Measurements from ENCODE around the gene SMC2.

Gene SMC2

GRCh38 chr9:104085525-104085924 is 8.6 kb upstream of the SMC2 start:
- H3K27me3 ChIP-seq (ENCODE audit: insufficient read depth, low read length): no peaks in the 10 kb centered on the region
- no peak overlapping the region for H3K4me3 ChIP-seq (ENCODE audit: low read length)

DNA sequence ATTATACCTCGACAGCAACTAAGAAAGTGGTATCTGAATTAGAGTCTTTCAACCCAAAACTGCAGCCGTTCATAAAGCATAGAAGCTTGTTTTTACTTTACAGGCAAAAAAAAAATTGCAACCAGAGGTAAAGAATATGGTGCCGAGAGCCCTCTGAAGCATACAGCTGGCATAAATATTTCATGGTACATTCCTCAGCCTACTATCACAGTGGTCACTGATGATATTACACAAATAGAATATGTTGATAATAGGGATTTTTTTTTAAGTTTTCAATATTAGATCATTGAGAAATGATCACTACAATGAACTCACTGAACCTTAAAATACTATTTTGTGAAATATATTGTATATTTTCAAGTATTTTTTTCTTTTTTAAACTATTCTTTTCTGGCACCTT is 6.2 kb upstream of the SMC2 start:
- Histone ChIP-seq H3K27ac (ENCODE audit: low read length) (no peak overlapping the region), H3K36me3 (ENCODE audit: insufficient read depth, low read depth, low read length) (no peaks in the 10 kb centered on the region), H3K9me3 (ENCODE audit: insufficient read depth, low read depth, low read length) (no peaks in the 10 kb centered on the region), H3K4me3 (ENCODE audit: low read length) (no peak overlapping the region), H3K4me1 (ENCODE audit: insufficient read depth, low read length) (peaks cover 4% of the 10 kb centered on the region; the same call in 1 of the 2 replicates), H3K9ac (ENCODE audit: low read depth, low read length) (no peak overlapping the region), H3K27me3 (ENCODE audit: insufficient read depth, low read length) (no peaks in the 10 kb centered on the region)

More at GRCh38 chr9:104085525-104085924, 8.6 kb upstream of the SMC2 start:
- Histone ChIP-seq H3K9me3 (ENCODE audit: insufficient read depth, low read depth, low read length) (peaks cover 15% of the 10 kb centered on the region; the same call in 1 of the 2 replicates), H3K36me3 (ENCODE audit: insufficient read depth, low read depth, low read length) (no peaks in the 10 kb centered on the region), H3K9ac (ENCODE audit: low read depth, low read length) (no peak overlapping the region), H3K27ac (ENCODE audit: low read length) (no peak overlapping the region), H3K4me1 (ENCODE audit: insufficient read depth, low read length) (no peaks in the 10 kb centered on the region)

- H3K4me1 ChIP-seq (ENCODE audit: insufficient read depth, low read length): peaks cover 7% of the 10 kb centered on the region; the same call in 1 of the 2 replicates
- H3K27me3 ChIP-seq (ENCODE audit: insufficient read depth, low read length): no peaks in the 10 kb centered on the region
- H3K9ac ChIP-seq (ENCODE audit: low read depth, low read length): no peak overlapping the region
- H3K9me3 ChIP-seq (ENCODE audit: insufficient read depth, low read depth, low read length): no peaks in the 10 kb centered on the region
- no peaks in the 10 kb centered on the region for H3K36me3 ChIP-seq (ENCODE audit: insufficient read depth, low read depth, low read length)
- no peak overlapping the region for H3K4me3 ChIP-seq (ENCODE audit: low read length)
- no peak overlapping the region for H3K27ac ChIP-seq (ENCODE audit: low read length)
Observed at GRCh38 chr9:104088416-104088815, 5.7 kb upstream of the SMC2 start.

DNA sequence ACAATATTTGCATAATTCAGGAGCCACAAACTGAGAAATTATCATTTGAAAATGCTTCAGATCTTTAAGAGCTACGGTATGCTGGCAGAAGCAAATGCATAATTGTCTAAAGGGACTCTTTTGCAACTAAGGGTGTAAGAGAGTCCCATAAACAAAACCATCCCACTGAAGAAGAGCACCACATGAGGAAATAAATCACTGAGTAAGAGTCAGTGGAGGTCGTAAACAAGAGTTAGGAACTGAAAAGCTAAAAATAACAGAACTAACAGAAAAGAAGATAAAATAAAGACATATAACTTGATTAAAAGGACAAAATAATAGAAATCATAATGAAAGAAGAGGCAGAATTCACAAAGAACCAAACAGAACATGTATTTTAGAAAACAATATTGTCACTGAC is 3.5 kb upstream of the SMC2 start:
- Histone ChIP-seq H3K4me1 (ENCODE audit: insufficient read depth, low read length) (peaks cover 13% of the 10 kb centered on the region), H3K4me3 (ENCODE audit: low read length) (no peak overlapping the region), H3K27me3 (ENCODE audit: insufficient read depth, low read length) (no peaks in the 10 kb centered on the region), H3K27ac (ENCODE audit: low read length) (no peak overlapping the region), H3K36me3 (ENCODE audit: insufficient read depth, low read depth, low read length) (no peaks in the 10 kb centered on the region), H3K9ac (ENCODE audit: low read depth, low read length) (no peak overlapping the region), H3K9me3 (ENCODE audit: insufficient read depth, low read depth, low read length) (no peaks in the 10 kb centered on the region)

- Histone ChIP-seq H3K27me3 (ENCODE audit: insufficient read depth, low read length) (no peaks in the 10 kb centered on the region), H3K4me3 (ENCODE audit: low read length) (no peak overlapping the region), H3K9ac (ENCODE audit: low read depth, low read length) (no peak overlapping the region), H3K27ac (ENCODE audit: low read length) (no peak overlapping the region), H3K4me1 (ENCODE audit: insufficient read depth, low read length) (peaks cover 16% of the 10 kb centered on the region), H3K36me3 (ENCODE audit: insufficient read depth, low read depth, low read length) (no peaks in the 10 kb centered on the region), H3K9me3 (ENCODE audit: insufficient read depth, low read depth, low read length) (no peaks in the 10 kb centered on the region)
Observed at GRCh38 chr9:104091116-104091515, 3.0 kb upstream of the SMC2 start.

DNA sequence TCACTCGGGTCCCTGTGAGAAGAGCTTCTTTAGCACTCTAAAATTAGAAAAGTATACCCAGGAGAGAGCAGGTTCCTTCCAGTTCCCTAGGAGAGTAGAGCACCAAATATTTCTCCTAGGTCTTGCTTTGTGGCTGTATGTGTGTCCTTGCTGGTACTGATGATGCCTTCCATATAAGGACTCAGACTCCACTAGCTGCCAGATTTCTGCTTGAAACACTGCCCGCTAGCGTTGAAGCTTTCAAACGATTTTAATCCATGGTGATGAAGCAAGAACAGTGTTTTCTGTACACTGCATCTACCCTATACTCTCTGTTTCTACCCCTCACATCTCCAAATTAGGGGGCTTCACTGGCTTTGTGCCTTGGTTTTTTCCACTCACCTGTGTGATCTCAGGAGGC is 2.4 kb upstream of the SMC2 start:
- H3K27me3 ChIP-seq (ENCODE audit: insufficient read depth, low read length): no peaks in the 10 kb centered on the region
- no peaks in the 10 kb centered on the region for H3K9me3 ChIP-seq (ENCODE audit: insufficient read depth, low read depth, low read length)
- H3K9ac ChIP-seq (ENCODE audit: low read depth, low read length): no peak overlapping the region
- H3K4me1 ChIP-seq (ENCODE audit: insufficient read depth, low read length): peaks cover 16% of the 10 kb centered on the region
- H3K36me3 ChIP-seq (ENCODE audit: insufficient read depth, low read depth, low read length): peaks cover 3% of the 10 kb centered on the region; the same call in 1 of the 2 replicates
- no peak overlapping the region for H3K27ac ChIP-seq (ENCODE audit: low read length)
- H3K4me3 ChIP-seq (ENCODE audit: low read length): no peak overlapping the region

DNA sequence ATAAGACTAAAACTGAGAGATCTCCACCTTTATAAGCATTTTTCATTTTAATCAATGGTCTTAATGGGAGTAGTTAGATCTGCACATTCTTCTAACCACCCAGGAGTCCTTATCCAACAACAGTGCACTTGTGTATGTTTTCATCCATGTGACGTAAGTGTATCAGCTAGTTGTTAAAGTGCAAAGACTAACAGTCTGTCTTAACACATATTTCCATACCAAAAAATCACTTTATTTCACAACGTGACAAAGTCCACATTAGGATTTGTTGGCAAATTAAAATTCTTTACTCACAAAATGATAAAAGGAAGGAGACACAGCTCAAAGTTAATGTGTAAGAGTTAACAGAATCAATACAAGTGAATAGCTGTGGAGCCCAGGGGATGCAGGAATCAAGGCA is 1.9 kb upstream of the SMC2 start:
- Histone ChIP-seq H3K9me3 (ENCODE audit: insufficient read depth, low read depth, low read length) (no peaks in the 10 kb centered on the region), H3K4me3 (ENCODE audit: low read length) (peak overlapping the region; percentile 84), H3K4me1 (ENCODE audit: insufficient read depth, low read length) (peaks cover 16% of the 10 kb centered on the region), H3K36me3 (ENCODE audit: insufficient read depth, low read depth, low read length) (peaks cover 3% of the 10 kb centered on the region; the same call in 1 of the 2 replicates), H3K27ac (ENCODE audit: low read length) (no peak overlapping the region), H3K9ac (ENCODE audit: low read depth, low read length) (peak overlapping the region; percentile 87; the same call in 1 of the 2 replicates), H3K27me3 (ENCODE audit: insufficient read depth, low read length) (no peaks in the 10 kb centered on the region)

DNA sequence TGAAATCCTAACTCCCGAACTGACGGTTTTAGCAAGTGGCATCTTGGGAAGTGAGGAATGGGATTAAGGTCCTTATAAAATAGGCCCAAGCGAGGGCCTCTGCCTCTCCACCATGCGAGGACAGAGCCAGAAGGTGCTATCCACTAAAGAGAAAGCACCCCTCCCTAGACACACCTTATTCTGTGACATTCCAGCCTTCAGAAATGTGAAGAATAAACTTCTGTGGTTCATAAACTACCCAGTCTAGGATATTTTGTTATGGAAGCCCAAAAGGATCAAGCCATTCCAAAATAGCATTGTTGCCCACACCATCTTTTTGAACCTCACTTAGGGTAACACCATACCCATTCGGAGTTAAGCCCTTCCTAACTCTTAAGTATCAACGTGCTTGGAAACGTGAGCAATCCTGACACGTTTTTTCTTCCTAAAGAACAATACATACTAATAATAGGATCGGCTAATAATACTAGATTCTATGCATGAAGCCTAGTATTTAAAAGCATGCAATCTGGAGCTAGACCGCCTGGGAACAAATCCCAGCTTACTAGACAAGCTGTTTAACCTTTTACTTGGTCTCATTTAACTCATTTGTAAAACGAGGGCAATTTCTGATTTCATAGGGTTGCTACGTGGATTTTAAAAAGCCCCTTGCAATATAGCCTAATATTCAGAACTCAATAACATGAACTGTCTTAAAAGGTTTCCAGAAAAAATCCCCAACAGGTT is 1.1 kb upstream of the SMC2 start:
- peak overlapping the region; percentile 87 for H3K9ac ChIP-seq (ENCODE audit: low read depth, low read length)
- peaks cover 16% of the 10 kb centered on the region for H3K4me1 ChIP-seq (ENCODE audit: insufficient read depth, low read length)
- H3K36me3 ChIP-seq (ENCODE audit: insufficient read depth, low read depth, low read length): peaks cover 3% of the 10 kb centered on the region; the same call in 1 of the 2 replicates
- H3K27ac ChIP-seq (ENCODE audit: low read length): peak overlapping the region; percentile 98
- H3K27me3 ChIP-seq (ENCODE audit: insufficient read depth, low read length): no peaks in the 10 kb centered on the region
- H3K9me3 ChIP-seq (ENCODE audit: insufficient read depth, low read depth, low read length): no peaks in the 10 kb centered on the region
- peak overlapping the region; percentile 84 for H3K4me3 ChIP-seq (ENCODE audit: low read length)

- Histone ChIP-seq H3K36me3 (ENCODE audit: insufficient read depth, low read depth, low read length) (peaks cover 8% of the 10 kb centered on the region; the same call in 1 of the 2 replicates), H3K4me3 (ENCODE audit: low read length) (peak overlapping the region; percentile 84), H3K4me1 (ENCODE audit: insufficient read depth, low read length) (peaks cover 16% of the 10 kb centered on the region), H3K27ac (ENCODE audit: low read length) (no peak overlapping the region), H3K9me3 (ENCODE audit: insufficient read depth, low read depth, low read length) (no peaks in the 10 kb centered on the region), H3K9ac (ENCODE audit: low read depth, low read length) (peak overlapping the region; percentile 87), H3K27me3 (ENCODE audit: insufficient read depth, low read length) (no peaks in the 10 kb centered on the region)
Observed at GRCh38 chr9:104094534-104095015, 466 bp downstream of the SMC2 start.

GRCh38 chr9:104099630-104100029 is 5.5 kb downstream of the SMC2 start:
- H3K27ac ChIP-seq (ENCODE audit: low read length): no peak overlapping the region
- no peak overlapping the region for H3K9ac ChIP-seq (ENCODE audit: low read depth, low read length)
- no peaks in the 10 kb centered on the region for H3K27me3 ChIP-seq (ENCODE audit: insufficient read depth, low read length)
- peaks cover 58% of the 10 kb centered on the region for H3K36me3 ChIP-seq (ENCODE audit: insufficient read depth, low read depth, low read length)
- no peaks in the 10 kb centered on the region for H3K9me3 ChIP-seq (ENCODE audit: insufficient read depth, low read depth, low read length)
- H3K4me3 ChIP-seq (ENCODE audit: low read length): no peak overlapping the region
- H3K4me1 ChIP-seq (ENCODE audit: insufficient read depth, low read length): peaks cover 9% of the 10 kb centered on the region

DNA sequence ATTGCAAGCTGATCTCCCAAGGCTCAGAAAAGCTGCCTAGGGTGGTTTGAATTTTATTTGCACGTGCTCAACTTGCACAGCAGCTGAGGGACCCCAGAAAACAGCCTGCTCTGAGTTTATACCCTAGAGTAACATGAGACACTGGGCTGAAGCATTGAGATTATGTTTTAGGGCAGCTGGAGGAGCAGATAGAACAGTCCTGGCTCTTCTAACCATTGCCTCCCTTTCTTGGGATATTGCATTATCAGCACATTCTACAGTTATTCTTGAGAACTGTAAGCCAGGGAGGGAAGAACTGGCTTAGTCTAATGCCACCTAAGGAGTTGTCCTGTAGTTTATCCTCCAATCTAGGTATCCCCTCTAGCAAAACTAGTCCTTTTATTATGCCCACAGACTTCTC is 10.3 kb downstream of the SMC2 start:
- Histone ChIP-seq H3K9ac (ENCODE audit: low read depth, low read length) (no peak overlapping the region), H3K4me1 (ENCODE audit: insufficient read depth, low read length) (no peaks in the 10 kb centered on the region), H3K36me3 (ENCODE audit: insufficient read depth, low read depth, low read length) (peaks cover 94% of the 10 kb centered on the region), H3K9me3 (ENCODE audit: insufficient read depth, low read depth, low read length) (no peaks in the 10 kb centered on the region), H3K4me3 (ENCODE audit: low read length) (no peak overlapping the region), H3K27me3 (ENCODE audit: insufficient read depth, low read length) (no peaks in the 10 kb centered on the region), H3K27ac (ENCODE audit: low read length) (no peak overlapping the region)

DNA sequence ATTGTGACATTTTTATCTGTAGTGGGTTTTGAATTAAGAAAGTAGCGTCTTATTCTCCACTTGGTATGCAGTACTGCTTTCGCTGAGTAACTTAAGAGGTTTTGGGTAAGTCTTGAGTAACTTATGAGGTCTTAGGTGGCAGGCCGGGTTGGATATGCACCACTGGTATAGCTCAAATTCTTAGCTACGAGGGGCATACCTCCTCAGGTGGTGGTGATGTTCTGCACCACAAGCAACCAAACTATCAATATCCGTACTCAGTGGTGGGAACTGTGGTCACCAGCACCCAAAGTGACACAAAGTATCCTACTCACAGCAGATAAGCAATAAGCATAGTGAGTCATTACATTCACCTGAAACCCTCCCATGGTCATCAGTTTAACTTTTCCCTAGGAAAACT is 13.7 kb downstream of the SMC2 start:
- Histone ChIP-seq H3K27ac (ENCODE audit: low read length) (no peak overlapping the region), H3K9me3 (ENCODE audit: insufficient read depth, low read depth, low read length) (no peaks in the 10 kb centered on the region), H3K36me3 (ENCODE audit: insufficient read depth, low read depth, low read length) (peaks cover 94% of the 10 kb centered on the region), H3K4me1 (ENCODE audit: insufficient read depth, low read length) (no peaks in the 10 kb centered on the region), H3K4me3 (ENCODE audit: low read length) (no peak overlapping the region), H3K9ac (ENCODE audit: low read depth, low read length) (no peak overlapping the region), H3K27me3 (ENCODE audit: insufficient read depth, low read length) (no peaks in the 10 kb centered on the region)

Data from iPS-20b (cell line).